BLaER1 treated with 17β-estradiol and CSF1 and Interleukin-3, amounts not matched to agents 10 nM and 100 nM (cell line): ENCODE results near the gene CLEC2L.

Source experiments
- H3K27ac ChIP-seq, 11 experiments: shearing (Covaris generic); formaldehyde crosslinking; 2 replicates each; pipeline ENCODE4 v1.8.1; 2022
- H3K27me3 ChIP-seq, 11 experiments: shearing (Covaris generic); formaldehyde crosslinking; 2 replicates each; pipeline ENCODE4 v1.8.1; 2022
- H3K36me3 ChIP-seq, 11 experiments: shearing (Covaris generic); formaldehyde crosslinking; 2 replicates each; pipeline ENCODE4 v1.8.1; 2022
- H3K4me1 ChIP-seq, 10 experiments: shearing (Covaris generic); formaldehyde crosslinking; 2 replicates each; pipeline ENCODE4 v1.8.1; 2022
- H3K4me2 ChIP-seq, 11 experiments: shearing (Covaris generic); formaldehyde crosslinking; 2 replicates each; pipeline ENCODE4 v1.8.1; 2022
- H3K4me3 ChIP-seq, 10 experiments: shearing (Covaris generic); formaldehyde crosslinking; 2 replicates each; pipeline ENCODE4 v1.8.1; 2022
- H3K9ac ChIP-seq, 11 experiments: shearing (Covaris generic); formaldehyde crosslinking; 2 replicates each; pipeline ENCODE4 v1.8.1; 2022
- H3K9me3 ChIP-seq, 11 experiments: shearing (Covaris generic); formaldehyde crosslinking; replicated peaks in 1 of 11; 2 replicates each; pipeline ENCODE4 v1.8.1; 2022
- H4K20me1 ChIP-seq, 11 experiments: shearing (Covaris generic); formaldehyde crosslinking; 2 replicates each; pipeline ENCODE4 v1.8.1; 2022
- Cebpa-rat ChIP-seq, 11 experiments: shearing (Covaris generic); IDR thresholded peaks; 2 replicates each; pipeline ENCODE4 v1.8.1; 2022

CLEC2L gene

GRCh38 chr7:139488810-139489209, 34.7 kb upstream of the CLEC2L start:
- Histone ChIP-seq H3K4me1 (peaks cover 0 to 14% (median 8%) of the 10 kb centered on the region in 10 experiments; a peak in 15 of 20 replicates), H3K36me3 (no peaks in the 10 kb centered on the region), H3K4me3 (no peak overlapping the region), H3K9ac (no peak overlapping the region), H3K27ac (no peak overlapping the region), H4K20me1 (no peaks in the 10 kb centered on the region), H3K4me2 (no peak overlapping the region), H3K9me3 (peaks cover 10 to 15% (median 13%) of the 10 kb centered on the region in 11 experiments; a peak in 20 of 22 replicates), H3K27me3 (peaks cover 13 to 24% (median 16%) of the 10 kb centered on the region in 11 experiments)
- no peak for TF ChIP-seq Cebpa-rat (IDR thresholded peaks at IDR 0.05)

DNA sequence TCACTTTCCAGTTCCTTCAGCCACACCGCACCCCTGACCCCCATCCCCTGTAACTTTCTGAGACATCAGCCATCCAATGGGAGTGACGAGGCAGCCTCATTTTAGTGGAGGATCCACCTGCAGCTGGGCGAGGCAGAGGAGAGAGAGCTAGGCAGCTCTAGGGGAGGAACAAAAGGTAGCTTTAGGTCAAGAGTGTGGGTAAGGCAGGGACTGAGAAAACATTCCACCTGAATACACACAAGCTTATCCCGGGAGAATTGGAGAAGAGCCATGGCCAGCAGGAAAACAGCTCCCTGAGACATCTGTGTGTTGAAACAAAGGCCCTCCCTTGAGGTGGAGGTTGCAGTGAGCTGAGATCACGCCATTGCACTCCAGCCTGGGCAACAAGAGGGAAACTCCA, 33.4 kb upstream of the CLEC2L start:
- Histone ChIP-seq H3K4me3 (no peak overlapping the region), H3K9me3 (peaks cover 10 to 15% (median 13%) of the 10 kb centered on the region in 11 experiments; a peak in 20 of 22 replicates), H4K20me1 (no peaks in the 10 kb centered on the region), H3K27ac (no peak overlapping the region), H3K27me3 (peaks cover 0 to 10% (median 4%) of the 10 kb centered on the region in 11 experiments; a peak in 14 of 22 replicates), H3K36me3 (no peaks in the 10 kb centered on the region), H3K4me1 (peaks cover 7 to 26% (median 20%) of the 10 kb centered on the region in 10 experiments), H3K9ac (no peak overlapping the region), H3K4me2 (no peak overlapping the region)
- no peak for TF ChIP-seq Cebpa-rat (IDR thresholded peaks at IDR 0.05)

DNA sequence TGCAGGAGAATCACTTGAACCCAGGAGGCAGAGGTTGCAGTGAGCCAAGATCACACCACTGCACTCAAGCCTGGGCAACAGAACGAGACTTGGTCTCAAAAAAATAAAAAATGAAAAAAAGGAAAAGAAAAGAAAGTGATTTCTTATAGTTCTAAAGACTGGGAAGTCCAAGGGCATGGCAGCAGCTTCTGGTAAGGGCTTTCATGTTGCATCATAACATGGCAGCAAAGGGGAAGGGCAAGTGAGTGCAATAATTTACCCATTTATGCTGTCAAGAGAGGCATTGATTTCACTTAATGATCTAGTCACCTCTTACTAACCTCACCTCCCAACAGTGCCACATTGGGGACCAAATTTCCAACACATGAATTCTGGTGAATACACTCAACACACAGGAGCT, 31.2 kb upstream of the CLEC2L start:
- TF ChIP-seq Cebpa-rat (IDR thresholded peaks at IDR 0.05): no peak
- no peaks in the 10 kb centered on the region for H3K36me3 ChIP-seq
- H3K9me3 ChIP-seq: peaks cover 10 to 15% (median 13%) of the 10 kb centered on the region in 11 experiments; a peak in 20 of 22 replicates
- no peak overlapping the region for H3K27ac ChIP-seq
- H3K9ac ChIP-seq: no peak overlapping the region
- no peaks in the 10 kb centered on the region for H3K27me3 ChIP-seq
- no peaks in the 10 kb centered on the region for H4K20me1 ChIP-seq
- no peak overlapping the region for H3K4me3 ChIP-seq
- no peak overlapping the region for H3K4me2 ChIP-seq
- peaks cover 21 to 32% (median 29%) of the 10 kb centered on the region in 10 experiments for H3K4me1 ChIP-seq

GRCh38 chr7:139494835-139495579, 28.5 kb upstream of the CLEC2L start:
- Histone ChIP-seq H3K9me3 (peaks cover 10 to 15% (median 13%) of the 10 kb centered on the region in 11 experiments; a peak in 20 of 22 replicates), H3K4me1 (peaks cover 21 to 32% (median 29%) of the 10 kb centered on the region in 10 experiments), H3K9ac (peak overlapping the region in 10 of 11 experiments; percentile 7 to 61 (median 52); a peak in 15 of 22 replicates), H4K20me1 (no peaks in the 10 kb centered on the region; a peak in 1 of 22 replicates), H3K27ac (peak overlapping the region in 9 of 11 experiments; percentile 39 to 74 (median 66); a peak in 18 of 22 replicates), H3K4me3 (peak overlapping the region in 1 of 10 experiments; percentile 47; a peak in 3 of 20 replicates), H3K4me2 (peak overlapping the region; percentile 75 to 95 (median 86)), H3K36me3 (no peaks in the 10 kb centered on the region), H3K27me3 (no peaks in the 10 kb centered on the region)
- TF ChIP-seq Cebpa-rat (IDR thresholded peaks at IDR 0.05): 0 out of 22 replicates have a peak, but pooled peaks of 1 of the 11 experiments have one; percentile 7

DNA sequence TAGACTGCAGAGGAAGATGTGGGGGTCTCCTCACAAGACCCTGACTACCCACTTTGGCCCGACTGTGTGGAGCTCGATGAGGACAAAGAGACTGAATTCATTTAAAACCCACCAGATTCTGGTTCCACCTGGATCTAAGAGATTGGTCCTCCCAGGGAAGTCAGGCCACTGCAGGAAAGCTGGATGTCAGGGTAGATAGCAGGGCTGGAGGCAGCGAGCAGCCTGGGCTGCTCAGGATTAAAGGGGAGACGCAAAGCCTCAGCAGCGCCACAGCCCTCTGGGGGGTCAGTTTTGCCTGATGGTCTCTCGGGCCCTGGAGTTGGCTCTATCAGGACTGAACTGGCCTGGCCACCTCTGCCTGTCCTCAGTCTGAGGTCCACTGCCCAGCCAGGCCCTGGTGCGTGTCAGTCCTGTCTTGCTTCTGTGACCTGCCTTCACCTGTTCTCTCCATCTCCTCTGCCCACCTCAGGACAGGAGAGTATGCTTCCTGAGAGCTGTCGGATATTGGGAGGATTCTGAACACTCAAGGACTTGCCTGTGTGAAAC, 27.8 kb upstream of the CLEC2L start:
- Histone ChIP-seq H3K4me2 (peak overlapping the region; percentile 75 to 95 (median 86)), H3K27me3 (no peaks in the 10 kb centered on the region), H3K36me3 (no peaks in the 10 kb centered on the region), H3K27ac (peak overlapping the region in 9 of 11 experiments; percentile 39 to 73 (median 66); a peak in 19 of 22 replicates), H4K20me1 (no peaks in the 10 kb centered on the region; a peak in 1 of 22 replicates), H3K9ac (peak overlapping the region; percentile 7 to 61 (median 51); a peak in 14 of 22 replicates), H3K9me3 (peaks cover 10 to 15% (median 13%) of the 10 kb centered on the region in 11 experiments; a peak in 20 of 22 replicates), H3K4me1 (peaks cover 21 to 32% (median 29%) of the 10 kb centered on the region in 10 experiments), H3K4me3 (peak overlapping the region in 1 of 10 experiments; percentile 47; a peak in 3 of 20 replicates)
- no peak for TF ChIP-seq Cebpa-rat (IDR thresholded peaks at IDR 0.05)

DNA sequence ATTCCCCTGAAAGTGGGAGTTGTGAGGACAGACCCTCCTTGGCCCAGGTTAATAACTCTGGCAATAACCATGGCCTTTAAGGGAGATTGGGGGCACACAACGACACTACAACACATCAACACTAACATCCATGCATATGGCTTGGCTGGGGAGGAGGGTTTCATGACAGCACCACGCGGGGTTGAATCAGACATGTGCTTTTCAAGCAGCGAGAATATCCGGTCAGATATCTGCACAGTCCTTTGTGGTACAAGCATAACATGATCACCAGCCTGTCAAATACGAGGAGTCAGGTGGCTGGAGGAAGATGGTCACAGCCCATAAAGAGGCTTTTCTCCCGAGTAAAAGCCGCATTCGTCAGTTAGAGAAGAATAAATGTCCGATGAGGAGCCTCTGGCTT, 27.0 kb upstream of the CLEC2L start:
- Histone ChIP-seq H3K9me3 (peaks cover 10 to 15% (median 13%) of the 10 kb centered on the region in 11 experiments; a peak in 20 of 22 replicates), H3K4me2 (peak overlapping the region in 10 of 11 experiments; percentile 75 to 95 (median 86); a peak in 17 of 22 replicates), H3K27ac (peak overlapping the region in 4 of 11 experiments; percentile 62 to 73 (median 68); a peak in 3 of 22 replicates), H3K36me3 (no peaks in the 10 kb centered on the region), H3K9ac (0 out of 22 replicates have a peak overlapping the region, but pooled peaks of 1 of the 11 experiments have one; percentile 18), H3K27me3 (no peaks in the 10 kb centered on the region), H3K4me1 (peaks cover 21 to 32% (median 29%) of the 10 kb centered on the region in 10 experiments), H3K4me3 (no peak overlapping the region), H4K20me1 (no peaks in the 10 kb centered on the region; a peak in 1 of 22 replicates)
- no peak for TF ChIP-seq Cebpa-rat (IDR thresholded peaks at IDR 0.05)

DNA sequence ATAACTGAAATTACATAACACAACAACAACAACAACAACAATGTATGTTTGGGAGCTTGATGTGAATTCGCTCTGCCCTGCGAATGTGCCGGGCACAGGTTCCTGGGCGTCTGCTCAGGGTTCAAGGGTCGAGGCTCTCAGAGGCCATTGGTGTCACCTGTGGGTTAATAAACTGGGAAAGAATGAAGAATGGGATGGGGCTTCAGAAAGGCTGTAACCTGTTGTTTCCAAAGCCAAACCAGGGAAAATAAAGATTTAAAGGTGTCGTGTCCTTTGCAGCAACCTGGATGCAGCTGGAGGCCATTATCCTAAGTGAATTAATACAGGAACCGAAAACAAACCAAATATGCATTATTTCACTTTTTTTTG, 22.7 kb upstream of the CLEC2L start:
- Histone ChIP-seq H3K36me3 (no peaks in the 10 kb centered on the region), H3K4me2 (no peak overlapping the region), H3K4me1 (peaks cover 7 to 15% (median 11%) of the 10 kb centered on the region in 10 experiments), H3K27me3 (no peaks in the 10 kb centered on the region), H4K20me1 (no peaks in the 10 kb centered on the region; a peak in 1 of 22 replicates), H3K27ac (no peak overlapping the region), H3K4me3 (no peak overlapping the region), H3K9ac (no peak overlapping the region), H3K9me3 (no peaks in the 10 kb centered on the region)
- TF ChIP-seq Cebpa-rat (IDR thresholded peaks at IDR 0.05): no peak

GRCh38 chr7:139502226-139502625, 21.3 kb upstream of the CLEC2L start:
- Histone ChIP-seq H3K36me3 (no peaks in the 10 kb centered on the region), H4K20me1 (no peaks in the 10 kb centered on the region; a peak in 1 of 22 replicates), H3K4me3 (no peak overlapping the region), H3K27ac (no peak overlapping the region), H3K4me2 (no peak overlapping the region), H3K9me3 (no peaks in the 10 kb centered on the region), H3K4me1 (peaks cover 0 to 10% (median 3%) of the 10 kb centered on the region in 10 experiments; a peak in 6 of 20 replicates), H3K27me3 (no peaks in the 10 kb centered on the region), H3K9ac (no peak overlapping the region)
- TF ChIP-seq Cebpa-rat (IDR thresholded peaks at IDR 0.05): no peak

- no peaks in the 10 kb centered on the region for H3K9me3 ChIP-seq
These were observed 17.9 kb upstream of the CLEC2L start for GRCh38 chr7:139505563-139505962.

More at GRCh38 chr7:139505563-139505962, 17.9 kb upstream of the CLEC2L start:
- H3K27ac ChIP-seq: no peak overlapping the region
- H3K36me3 ChIP-seq: no peaks in the 10 kb centered on the region
- H4K20me1 ChIP-seq: no peaks in the 10 kb centered on the region
- H3K4me1 ChIP-seq: peaks cover 0 to 10% (median 3%) of the 10 kb centered on the region in 10 experiments; a peak in 6 of 20 replicates
- no peak overlapping the region for H3K4me3 ChIP-seq
- H3K9ac ChIP-seq: no peak overlapping the region
- TF ChIP-seq Cebpa-rat (IDR thresholded peaks at IDR 0.05): no peak
- H3K27me3 ChIP-seq: no peaks in the 10 kb centered on the region
- peak overlapping the region in 5 of 11 experiments; percentile 2 to 27 (median 24); a peak in 2 of 22 replicates for H3K4me2 ChIP-seq
